Measurements from ENCODE around the gene BMP5.

DNA sequence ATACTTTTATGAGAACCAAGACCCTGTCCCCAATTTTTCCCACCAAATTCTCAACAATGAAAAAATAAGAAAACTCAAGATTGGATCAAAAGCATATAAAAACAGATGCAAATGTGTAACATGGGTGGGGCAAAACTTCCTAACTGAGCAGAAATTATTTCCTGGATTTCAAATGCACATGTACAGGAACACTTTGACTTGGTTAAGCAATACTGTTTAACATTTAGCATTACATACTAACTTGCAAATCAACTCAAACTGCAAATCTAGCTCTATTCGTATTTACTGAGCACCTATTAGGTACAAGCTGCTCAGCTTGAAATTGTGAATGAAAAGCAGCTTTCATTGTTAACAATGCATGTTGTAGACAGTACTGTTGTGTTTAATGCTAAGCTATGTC, 40.2 kb downstream of the BMP5 start:
- TF ChIP-seq, protein P1, sequence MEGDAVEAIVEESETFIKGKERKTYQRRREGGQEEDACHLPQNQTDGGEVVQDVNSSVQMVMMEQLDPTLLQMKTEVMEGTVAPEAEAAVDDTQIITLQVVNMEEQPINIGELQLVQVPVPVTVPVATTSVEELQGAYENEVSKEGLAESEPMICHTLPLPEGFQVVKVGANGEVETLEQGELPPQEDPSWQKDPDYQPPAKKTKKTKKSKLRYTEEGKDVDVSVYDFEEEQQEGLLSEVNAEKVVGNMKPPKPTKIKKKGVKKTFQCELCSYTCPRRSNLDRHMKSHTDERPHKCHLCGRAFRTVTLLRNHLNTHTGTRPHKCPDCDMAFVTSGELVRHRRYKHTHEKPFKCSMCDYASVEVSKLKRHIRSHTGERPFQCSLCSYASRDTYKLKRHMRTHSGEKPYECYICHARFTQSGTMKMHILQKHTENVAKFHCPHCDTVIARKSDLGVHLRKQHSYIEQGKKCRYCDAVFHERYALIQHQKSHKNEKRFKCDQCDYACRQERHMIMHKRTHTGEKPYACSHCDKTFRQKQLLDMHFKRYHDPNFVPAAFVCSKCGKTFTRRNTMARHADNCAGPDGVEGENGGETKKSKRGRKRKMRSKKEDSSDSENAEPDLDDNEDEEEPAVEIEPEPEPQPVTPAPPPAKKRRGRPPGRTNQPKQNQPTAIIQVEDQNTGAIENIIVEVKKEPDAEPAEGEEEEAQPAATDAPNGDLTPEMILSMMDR (optimal IDR thresholded peaks at IDR 0.05 in 1 of 3, IDR thresholded peaks at IDR 0.05 in 1 of 3, conservative IDR thresholded peaks at IDR 0.05 in 1 of 3; ENCODE audit: extremely low read depth in 1 of 3, insufficient read depth in 2 of 3, low read length in 3 of 3) = no peak
- TF ChIP-seq EZH2 (IDR thresholded peaks at IDR 0.05; ENCODE audit: low read length) = no peak

All from keratinocyte (primary cell).